GM12873 (cell line): Measurements from ENCODE around the gene ABCA4.

Experiments
- TF ChIP-seq, protein P1 (sequence below): IDR thresholded peaks from 2 replicates; pipeline ENCODE4 v1.5.1; 2012; ENCODE audit warnings: low read depth, mild to moderate bottlenecking, moderate library complexity, low read length, control low read depth; ENCODE audit not compliant: insufficient read depth; ENCODE audit errors: missing control alignments

The ABCA4 gene

GRCh38 chr1:94113589-94114226 is 7.2 kb downstream of the ABCA4 start:
- TF ChIP-seq, protein P1, sequence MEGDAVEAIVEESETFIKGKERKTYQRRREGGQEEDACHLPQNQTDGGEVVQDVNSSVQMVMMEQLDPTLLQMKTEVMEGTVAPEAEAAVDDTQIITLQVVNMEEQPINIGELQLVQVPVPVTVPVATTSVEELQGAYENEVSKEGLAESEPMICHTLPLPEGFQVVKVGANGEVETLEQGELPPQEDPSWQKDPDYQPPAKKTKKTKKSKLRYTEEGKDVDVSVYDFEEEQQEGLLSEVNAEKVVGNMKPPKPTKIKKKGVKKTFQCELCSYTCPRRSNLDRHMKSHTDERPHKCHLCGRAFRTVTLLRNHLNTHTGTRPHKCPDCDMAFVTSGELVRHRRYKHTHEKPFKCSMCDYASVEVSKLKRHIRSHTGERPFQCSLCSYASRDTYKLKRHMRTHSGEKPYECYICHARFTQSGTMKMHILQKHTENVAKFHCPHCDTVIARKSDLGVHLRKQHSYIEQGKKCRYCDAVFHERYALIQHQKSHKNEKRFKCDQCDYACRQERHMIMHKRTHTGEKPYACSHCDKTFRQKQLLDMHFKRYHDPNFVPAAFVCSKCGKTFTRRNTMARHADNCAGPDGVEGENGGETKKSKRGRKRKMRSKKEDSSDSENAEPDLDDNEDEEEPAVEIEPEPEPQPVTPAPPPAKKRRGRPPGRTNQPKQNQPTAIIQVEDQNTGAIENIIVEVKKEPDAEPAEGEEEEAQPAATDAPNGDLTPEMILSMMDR, result no peak

GRCh38 chr1:94111879-94112278 is 9.1 kb downstream of the ABCA4 start:
- TF ChIP-seq, protein P1, result no peak

GRCh38 chr1:94110946-94111740 is 9.8 kb downstream of the ABCA4 start:
- TF ChIP-seq, protein P1, result no peak

GRCh38 chr1:94110021-94110761 is 10.8 kb downstream of the ABCA4 start:
- TF ChIP-seq, protein P1, result no peak

DNA sequence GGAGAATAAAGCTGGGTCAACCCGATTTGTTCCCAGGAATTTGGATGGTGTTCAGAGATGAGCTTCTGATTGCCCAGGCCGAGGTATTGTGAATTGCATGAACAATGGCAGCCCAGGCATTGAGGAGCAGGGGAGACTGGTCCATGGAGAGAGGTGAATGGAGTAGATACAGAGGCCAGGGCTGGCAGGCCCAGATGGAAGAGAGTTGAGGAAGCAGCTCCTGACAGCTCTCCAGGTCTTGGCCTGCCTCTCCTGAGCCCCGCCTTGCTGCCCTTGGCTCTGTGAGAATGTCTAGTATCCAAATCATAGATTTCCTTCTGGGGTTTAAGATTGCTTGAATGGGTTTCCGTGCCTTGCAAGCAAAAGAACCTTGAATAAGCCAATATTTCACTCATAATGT is 11.5 kb downstream of the ABCA4 start:
- TF ChIP-seq, protein P1, result no peak

- TF ChIP-seq, protein P1, result no peak
These were observed 13.8 kb downstream of the ABCA4 start for GRCh38 chr1:94107141-94107540.

DNA sequence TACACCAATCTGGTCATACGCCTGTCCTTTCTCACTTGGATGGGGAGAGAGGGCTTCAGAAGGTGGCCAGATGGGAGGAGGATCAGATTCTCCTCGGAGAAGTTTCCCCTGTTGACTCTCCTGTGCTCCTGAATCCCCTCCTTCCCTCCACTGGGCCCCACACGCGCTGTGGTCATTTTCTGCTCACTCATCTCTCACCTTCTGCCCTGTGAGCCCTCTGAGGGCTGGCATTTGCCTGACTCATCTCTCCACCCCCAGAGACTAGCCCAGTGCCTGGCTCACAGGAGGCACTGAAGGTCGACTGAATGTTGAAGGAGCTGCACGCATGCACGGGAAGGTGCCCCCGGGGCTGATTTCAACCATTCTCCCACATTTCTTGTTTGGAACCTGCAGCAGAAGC is 14.2 kb downstream of the ABCA4 start:
- TF ChIP-seq, protein P1, result no peak
